ENCODE measurements around the gene SEMA4D.

The SEMA4D gene

GRCh38 chr9:89417832-89418473 lies 80.0 kb downstream of the SEMA4D start:
- no peak for TF ChIP-seq CTCF (IDR thresholded peaks at IDR 0.05)
- Histone ChIP-seq H3K4me3 (ENCODE audit: low read depth in 1 of 2, low read length in 1 of 2) (no peak overlapping the region), H3K9me3 (no peaks in the 10 kb centered on the region), H3K27me3 (no peaks in the 10 kb centered on the region), H3K4me1 (ENCODE audit: control insufficient read depth in 1 of 2, insufficient read depth in 1 of 2, low read depth in 1 of 2, low read length in 1 of 2) (peaks cover 25 to 53% of the 10 kb centered on the region in 2 experiments), H3K36me3 (peaks cover 52% of the 10 kb centered on the region), H3K27ac (peak overlapping the region; percentile 63)

- Histone ChIP-seq H3K4me1 (ENCODE audit: control insufficient read depth in 1 of 2, insufficient read depth in 1 of 2, low read depth in 1 of 2, low read length in 1 of 2) (peaks cover 17 to 40% of the 10 kb centered on the region in 2 experiments), H3K27me3 (no peaks in the 10 kb centered on the region), H3K9me3 (no peaks in the 10 kb centered on the region), H3K36me3 (peaks cover 64% of the 10 kb centered on the region), H3K4me3 (ENCODE audit: low read depth in 1 of 2, low read length in 1 of 2) (no peak overlapping the region), H3K27ac (peak overlapping the region; percentile 47)
- TF ChIP-seq CTCF (IDR thresholded peaks at IDR 0.05): no peak
Observed at GRCh38 chr9:89414670-89415324, 83.1 kb downstream of the SEMA4D start.

DNA sequence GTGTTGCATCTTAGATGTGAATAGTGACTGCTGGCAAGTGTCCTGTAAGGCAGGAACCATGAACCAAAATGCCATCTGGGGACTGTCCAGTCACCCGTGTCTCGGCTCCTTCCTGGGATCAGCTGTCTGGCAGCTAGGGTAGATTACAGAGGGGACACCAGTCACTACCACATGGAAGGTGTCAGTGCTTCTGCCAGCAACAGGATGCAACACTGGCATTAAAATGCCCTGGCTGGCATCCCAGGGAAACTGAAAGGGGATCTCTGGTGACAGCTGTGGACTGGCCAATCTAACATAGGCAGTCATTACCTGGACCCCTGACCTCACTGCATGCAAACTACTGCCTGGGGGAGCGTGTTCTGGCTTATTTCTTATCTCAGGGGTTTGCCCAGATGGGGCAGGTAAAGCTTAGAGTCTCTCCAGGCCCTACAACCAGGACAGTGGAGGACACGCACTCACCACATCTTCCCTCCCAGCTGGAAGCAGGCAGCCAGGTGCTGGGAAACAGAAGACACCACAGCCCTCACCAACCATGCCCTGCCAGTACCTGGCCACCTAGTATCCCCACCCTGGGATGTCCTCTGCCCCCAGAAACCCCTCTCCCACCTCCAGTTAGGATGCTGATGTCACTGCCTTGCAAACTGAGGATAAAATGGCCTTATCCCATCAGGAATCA lies 83.8 kb downstream of the SEMA4D start:
- Histone ChIP-seq H3K36me3 (peaks cover 66% of the 10 kb centered on the region), H3K4me1 (ENCODE audit: control insufficient read depth in 1 of 2, insufficient read depth in 1 of 2, low read depth in 1 of 2, low read length in 1 of 2) (peaks cover 18 to 40% of the 10 kb centered on the region in 2 experiments), H3K27ac (peak overlapping the region; percentile 47), H3K9me3 (no peaks in the 10 kb centered on the region), H3K27me3 (no peaks in the 10 kb centered on the region), H3K4me3 (ENCODE audit: low read depth in 1 of 2, low read length in 1 of 2) (no peak overlapping the region)
- TF ChIP-seq CTCF (IDR thresholded peaks at IDR 0.05): no peak

GRCh38 chr9:89412951-89413350 lies 85.0 kb downstream of the SEMA4D start:
- H3K9me3 ChIP-seq: no peaks in the 10 kb centered on the region
- no peak for TF ChIP-seq CTCF (IDR thresholded peaks at IDR 0.05)
- no peak overlapping the region for H3K4me3 ChIP-seq (ENCODE audit: low read depth in 1 of 2, low read length in 1 of 2)
- H3K27ac ChIP-seq: no peak overlapping the region
- no peaks in the 10 kb centered on the region for H3K27me3 ChIP-seq
- peaks cover 18 to 40% of the 10 kb centered on the region in 2 experiments for H3K4me1 ChIP-seq (ENCODE audit: control insufficient read depth in 1 of 2, insufficient read depth in 1 of 2, low read depth in 1 of 2, low read length in 1 of 2)
- H3K36me3 ChIP-seq: peaks cover 65% of the 10 kb centered on the region

DNA sequence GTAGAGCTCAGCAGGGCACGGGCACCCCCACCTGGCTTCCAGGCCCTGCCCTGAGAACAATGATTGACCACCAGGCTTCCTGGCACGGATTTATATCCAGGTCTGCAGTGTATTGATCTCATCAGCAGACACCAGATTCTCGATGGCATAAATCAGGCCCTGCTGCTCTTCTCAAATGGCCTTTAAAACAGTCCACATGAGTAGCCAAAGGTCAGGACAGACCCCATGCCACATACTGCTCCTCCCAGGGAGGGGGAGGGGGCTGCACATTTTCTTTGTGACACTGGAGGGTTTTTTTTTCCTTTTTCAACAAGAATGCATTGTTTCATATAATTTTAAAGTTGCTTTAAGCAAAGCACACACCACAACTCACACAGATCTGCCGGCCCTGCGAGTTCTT lies 85.4 kb downstream of the SEMA4D start:
- H3K9me3 ChIP-seq: no peaks in the 10 kb centered on the region
- H3K27ac ChIP-seq: no peak overlapping the region
- H3K36me3 ChIP-seq: peaks cover 61% of the 10 kb centered on the region
- peaks cover 18 to 40% of the 10 kb centered on the region in 2 experiments for H3K4me1 ChIP-seq (ENCODE audit: control insufficient read depth in 1 of 2, insufficient read depth in 1 of 2, low read depth in 1 of 2, low read length in 1 of 2)
- H3K4me3 ChIP-seq (ENCODE audit: low read depth in 1 of 2, low read length in 1 of 2): no peak overlapping the region
- TF ChIP-seq CTCF (IDR thresholded peaks at IDR 0.05): no peak
- no peaks in the 10 kb centered on the region for H3K27me3 ChIP-seq

Data from neutrophil (primary cell).